KMS-11 (cell line): ENCODE results near the gene CASTOR1.

Source experiments
- H2AFZ ChIP-seq: fragments of 200-600 bp; sonication (generic); 2 replicates; pipeline ENCODE4 v1.6.1; 2016; ENCODE audit warnings: antibody characterized with exemption, mixed run types, low read depth
- H3K27ac ChIP-seq: fragments of 200-600 bp; sonication (generic); 2 replicates; pipeline ENCODE4 v1.6.1; 2016; ENCODE audit warnings: mild to moderate bottlenecking, mixed run types
- H3K27me3 ChIP-seq: fragments of 200-600 bp; sonication (generic); 2 replicates; pipeline ENCODE4 v1.6.1; 2017; ENCODE audit warnings: mild to moderate bottlenecking, low read depth, mixed run types, moderate library complexity; ENCODE audit not compliant: insufficient read depth
- H3K36me3 ChIP-seq: fragments of 200-600 bp; sonication (generic); 2 replicates; pipeline ENCODE4 v1.6.1; 2017; ENCODE audit warnings: mild to moderate bottlenecking, mixed run types; ENCODE audit not compliant: insufficient read depth
- H3K4me1 ChIP-seq: fragments of 200-600 bp; sonication (generic); 2 replicates; pipeline ENCODE4 v1.6.1; 2016; ENCODE audit warnings: mild to moderate bottlenecking, low read depth, mixed run types; ENCODE audit not compliant: poor library complexity, severe bottlenecking
- H3K4me2 ChIP-seq: fragments of 200-600 bp; sonication (generic); 2 replicates; pipeline ENCODE4 v1.7.0; 2016; ENCODE audit warnings: mild to moderate bottlenecking, mixed run types
- H3K4me3 ChIP-seq: fragments of 200-600 bp; sonication (generic); IDR thresholded peaks from 2 replicates; pipeline ENCODE4 v1.6.1; 2017; ENCODE audit warnings: low read depth, low read length, mixed read lengths; ENCODE audit not compliant: insufficient read depth
- H3K79me2 ChIP-seq: fragments of 200-600 bp; sonication (generic); 2 replicates; pipeline ENCODE4 v1.6.1; 2016; ENCODE audit warnings: low read depth, mixed run types; ENCODE audit not compliant: insufficient read depth
- H3K9ac ChIP-seq: fragments of 200-600 bp; sonication (generic); 2 replicates; pipeline ENCODE4 v1.6.1; 2016; ENCODE audit warnings: mild to moderate bottlenecking, mixed run types
- H4K20me1 ChIP-seq: fragments of 200-600 bp; sonication (generic); 2 replicates; pipeline ENCODE4 v1.6.1; 2016; ENCODE audit warnings: mild to moderate bottlenecking, mixed run types; ENCODE audit not compliant: insufficient read depth
- TF ChIP-seq, protein P1 (sequence below): fragments of 200-600 bp; sonication (generic); conservative IDR thresholded peaks from 2 replicates; pipeline ENCODE4 v1.6.1; 2017; ENCODE audit warnings: low read depth, mild to moderate bottlenecking, antibody characterized with exemption, low read length, moderate library complexity, mixed read lengths

Gene CASTOR1

DNA sequence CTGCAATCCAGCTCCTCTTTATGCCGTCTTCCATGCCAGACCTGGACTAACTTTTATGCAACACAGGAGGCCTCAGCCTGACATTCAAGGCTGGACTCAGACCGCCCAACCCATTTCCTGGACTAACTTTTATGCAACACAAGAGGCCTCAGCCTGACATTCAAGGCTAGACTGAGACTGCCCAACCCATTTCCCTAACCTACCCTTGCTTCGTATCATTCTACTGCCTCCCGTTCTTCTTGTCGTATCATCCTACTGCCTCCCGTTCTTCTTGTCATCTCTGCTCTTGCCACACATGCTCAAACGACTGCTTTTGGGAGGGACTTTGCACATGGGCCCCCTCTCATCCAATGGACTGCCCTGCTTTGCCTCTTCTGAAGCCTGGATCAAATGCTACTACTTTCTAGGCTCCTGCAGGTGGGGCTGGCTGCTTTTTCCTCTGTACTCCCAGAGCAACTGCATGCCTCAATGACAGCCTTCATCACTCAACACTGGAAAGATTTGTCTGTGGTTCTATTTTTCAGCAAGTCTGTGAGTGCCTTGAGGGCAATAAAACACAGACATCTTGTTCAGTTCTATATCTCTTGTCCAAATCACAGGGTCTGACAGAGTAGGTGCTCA is 29.6 kb upstream of the CASTOR1 start:
- TF ChIP-seq, protein P1, sequence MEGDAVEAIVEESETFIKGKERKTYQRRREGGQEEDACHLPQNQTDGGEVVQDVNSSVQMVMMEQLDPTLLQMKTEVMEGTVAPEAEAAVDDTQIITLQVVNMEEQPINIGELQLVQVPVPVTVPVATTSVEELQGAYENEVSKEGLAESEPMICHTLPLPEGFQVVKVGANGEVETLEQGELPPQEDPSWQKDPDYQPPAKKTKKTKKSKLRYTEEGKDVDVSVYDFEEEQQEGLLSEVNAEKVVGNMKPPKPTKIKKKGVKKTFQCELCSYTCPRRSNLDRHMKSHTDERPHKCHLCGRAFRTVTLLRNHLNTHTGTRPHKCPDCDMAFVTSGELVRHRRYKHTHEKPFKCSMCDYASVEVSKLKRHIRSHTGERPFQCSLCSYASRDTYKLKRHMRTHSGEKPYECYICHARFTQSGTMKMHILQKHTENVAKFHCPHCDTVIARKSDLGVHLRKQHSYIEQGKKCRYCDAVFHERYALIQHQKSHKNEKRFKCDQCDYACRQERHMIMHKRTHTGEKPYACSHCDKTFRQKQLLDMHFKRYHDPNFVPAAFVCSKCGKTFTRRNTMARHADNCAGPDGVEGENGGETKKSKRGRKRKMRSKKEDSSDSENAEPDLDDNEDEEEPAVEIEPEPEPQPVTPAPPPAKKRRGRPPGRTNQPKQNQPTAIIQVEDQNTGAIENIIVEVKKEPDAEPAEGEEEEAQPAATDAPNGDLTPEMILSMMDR: no peak
- Histone ChIP-seq H3K4me1 (peaks cover 49% of the 10 kb centered on the region), H4K20me1 (no peaks in the 10 kb centered on the region), H3K4me2 (no peak overlapping the region), H3K27ac (no peak overlapping the region), H2AFZ (no peak overlapping the region), H3K27me3 (no peaks in the 10 kb centered on the region), H3K9ac (no peak overlapping the region), H3K79me2 (peaks cover 26% of the 10 kb centered on the region; the same call in 1 of the 2 replicates), H3K36me3 (no peaks in the 10 kb centered on the region), H3K4me3 (no peak overlapping the region)

DNA sequence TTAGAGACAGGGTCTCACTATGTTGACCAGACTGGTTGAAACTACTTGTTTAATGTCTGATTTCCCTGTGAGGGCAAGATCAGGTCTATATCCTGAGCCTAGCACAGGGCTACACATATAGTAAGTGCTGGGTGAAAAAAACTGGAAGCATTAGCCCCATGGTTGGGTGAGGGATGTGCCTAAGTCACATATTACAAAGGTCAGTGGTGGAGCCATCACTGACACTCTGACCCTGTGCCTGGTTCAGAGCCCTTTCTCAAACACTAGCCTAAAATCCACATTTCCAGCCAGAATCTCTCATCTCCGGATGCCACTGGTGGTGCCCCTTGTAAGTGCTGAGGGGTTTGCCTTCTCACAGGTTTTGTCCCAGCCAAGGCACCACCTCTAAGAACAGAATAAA is 28.5 kb upstream of the CASTOR1 start:
- H4K20me1 ChIP-seq: no peaks in the 10 kb centered on the region
- no peaks in the 10 kb centered on the region for H3K36me3 ChIP-seq
- no peaks in the 10 kb centered on the region for H3K27me3 ChIP-seq
- H3K4me1 ChIP-seq: peaks cover 46% of the 10 kb centered on the region
- H3K4me3 ChIP-seq: no peak overlapping the region
- H3K9ac ChIP-seq: no peak overlapping the region
- no peak overlapping the region for H2AFZ ChIP-seq
- no peak overlapping the region for H3K27ac ChIP-seq
- H3K4me2 ChIP-seq: no peak overlapping the region
- H3K79me2 ChIP-seq: peaks cover 34% of the 10 kb centered on the region; the same call in 1 of the 2 replicates
- TF ChIP-seq, protein P1: no peak

DNA sequence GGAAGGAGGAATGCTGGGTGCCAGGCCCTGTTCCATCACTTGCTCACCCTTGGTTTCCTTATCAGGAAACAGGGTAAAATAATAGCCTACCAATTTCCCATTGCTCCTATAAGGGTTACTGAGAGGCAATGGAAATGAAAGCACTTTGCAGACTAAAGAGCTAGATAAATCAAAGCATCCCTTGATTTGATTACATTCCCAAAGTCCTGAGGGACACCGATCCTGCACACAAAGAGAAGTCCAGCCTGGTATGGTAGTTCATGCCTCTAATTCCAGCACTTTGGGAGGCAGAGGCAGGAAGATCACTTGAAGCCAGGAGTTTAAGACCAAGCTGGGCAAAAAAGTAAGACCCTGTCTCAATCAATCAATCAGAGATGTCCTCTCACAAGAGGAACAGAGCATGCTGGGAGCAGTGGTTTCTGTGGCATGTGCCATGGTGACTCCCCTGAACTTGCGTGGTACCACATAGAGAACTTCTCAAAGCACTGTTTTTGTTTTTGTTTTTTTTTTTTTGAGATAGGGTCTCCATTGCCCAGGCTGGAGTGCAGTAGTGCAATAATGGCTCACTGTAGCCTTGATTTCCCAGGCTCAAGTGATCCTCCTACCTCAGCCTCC is 26.8 kb upstream of the CASTOR1 start:
- no peak overlapping the region for H3K27ac ChIP-seq
- H3K4me2 ChIP-seq: no peak overlapping the region
- peaks cover 60% of the 10 kb centered on the region for H3K4me1 ChIP-seq

DNA sequence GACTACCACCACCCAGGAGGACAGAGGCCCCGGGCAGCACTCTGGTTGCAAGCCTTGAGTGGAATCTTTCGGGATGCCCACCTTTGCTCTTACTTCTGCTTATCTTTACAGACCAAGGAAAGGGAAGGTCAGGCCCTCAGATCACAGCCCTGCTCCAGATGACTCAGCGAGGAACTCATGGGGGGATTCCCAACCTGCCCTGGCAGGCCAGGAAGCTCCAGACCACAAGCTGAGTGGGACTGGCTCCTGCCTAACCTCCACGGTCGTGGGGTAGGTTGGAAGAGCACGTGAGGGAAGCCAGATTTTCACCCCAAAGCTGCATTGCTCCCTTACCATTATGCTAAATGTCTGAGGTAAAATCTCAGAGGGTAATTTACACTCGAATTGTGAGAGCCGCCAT is 25.6 kb upstream of the CASTOR1 start:
- no peak overlapping the region for H3K9ac ChIP-seq
- no peaks in the 10 kb centered on the region for H4K20me1 ChIP-seq
- H2AFZ ChIP-seq: no peak overlapping the region
- H3K4me2 ChIP-seq: peak overlapping the region; percentile 39; the same call in 1 of the 2 replicates
- H3K4me3 ChIP-seq: no peak overlapping the region
- H3K36me3 ChIP-seq: no peaks in the 10 kb centered on the region
- H3K27ac ChIP-seq: peak overlapping the region; percentile 13; the same call in 1 of the 2 replicates
- peaks cover 46% of the 10 kb centered on the region; the same call in 1 of the 2 replicates for H3K79me2 ChIP-seq
- H3K27me3 ChIP-seq: no peaks in the 10 kb centered on the region
- peaks cover 72% of the 10 kb centered on the region for H3K4me1 ChIP-seq
- TF ChIP-seq, protein P1: no peak

More for the DNA sequence above, 26.8 kb upstream of the CASTOR1 start:
- no peaks in the 10 kb centered on the region for H3K36me3 ChIP-seq
- H2AFZ ChIP-seq: no peak overlapping the region
- H3K79me2 ChIP-seq: peaks cover 48% of the 10 kb centered on the region; the same call in 1 of the 2 replicates
- TF ChIP-seq, protein P1: no peak
- no peak overlapping the region for H3K9ac ChIP-seq
- H3K27me3 ChIP-seq: no peaks in the 10 kb centered on the region
- no peaks in the 10 kb centered on the region for H4K20me1 ChIP-seq
- H3K4me3 ChIP-seq: no peak overlapping the region
